GM19395 (cell line): Measurements from ENCODE around the gene ATP1B2.
"Not testable (repeated sequence)": the region's sequence is repeated elsewhere in the genome, so short reads cannot be mapped to it uniquely, and the experiment has no call there.

ENCODE experiments used
- ATAC-seq: cut with Tn5 transposase; IDR thresholded peaks from one replicate; pipeline ENCODE4 v1.9.1; 2021; ENCODE audit warnings: mild to moderate bottlenecking, moderate library complexity; ENCODE audit not compliant: unreplicated experiment

Gene ATP1B2

GRCh38 chr17:7650509-7651096, at the start of gene ATP1B2:
Gene ATP1B2 (plus strand): TSS chr17:7650926. CDS start chr17:7651519, 593 bp downstream.
- no peak for ATAC-seq

GRCh38 chr17:7606280-7606679, 44.4 kb upstream of the ATP1B2 start:
- ATAC-seq = no peak

DNA sequence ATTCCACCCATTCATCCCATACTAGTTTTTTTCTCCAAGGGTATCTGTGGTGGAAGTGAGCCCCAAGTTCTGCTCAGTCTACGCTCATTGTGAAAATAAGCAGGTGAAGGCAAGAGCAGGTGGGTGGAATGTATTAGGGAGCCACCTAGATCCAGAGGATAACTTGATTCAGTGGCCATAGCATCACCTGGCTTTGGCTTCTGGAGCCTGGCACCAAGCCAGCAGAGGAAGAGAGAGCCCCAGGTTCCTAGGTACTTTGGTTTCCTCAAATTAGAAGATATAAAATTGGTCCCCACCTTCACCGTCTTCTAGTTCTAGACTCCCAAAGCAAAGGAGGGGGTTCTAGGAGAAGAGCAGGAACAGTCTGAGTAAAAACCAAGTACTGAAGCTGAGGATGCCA, 40.1 kb upstream of the ATP1B2 start:
- no peak for ATAC-seq

DNA sequence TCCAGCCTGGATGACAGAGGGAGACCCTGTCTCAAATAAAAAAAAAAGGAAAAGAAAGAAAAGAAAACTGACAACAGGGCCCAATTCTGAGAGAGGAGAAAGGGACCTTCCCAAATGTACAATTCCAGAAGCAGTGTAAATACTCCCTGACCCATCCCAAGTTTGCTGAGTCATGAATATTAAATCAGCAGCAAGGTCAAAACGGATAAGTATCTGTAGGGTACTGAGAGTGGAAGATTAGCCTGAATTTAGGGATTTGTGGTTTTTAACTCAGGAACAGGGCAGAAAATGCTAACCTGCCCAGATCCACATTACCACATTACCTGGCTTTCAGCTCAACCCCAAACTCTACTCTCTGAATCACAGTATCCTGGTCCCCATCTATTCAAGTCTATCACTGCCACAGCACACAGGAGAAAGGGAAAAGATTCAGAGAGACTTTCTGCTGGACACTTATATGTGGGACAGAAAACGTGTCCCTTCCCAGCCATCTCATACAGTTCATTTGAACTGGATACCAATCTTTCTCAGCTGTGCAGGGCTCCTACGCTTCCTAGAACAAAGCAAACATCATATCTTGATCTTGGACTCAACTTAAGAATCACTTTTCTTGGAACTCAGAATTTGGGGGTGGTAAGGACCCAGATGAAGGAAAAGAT, 39.0 kb upstream of the ATP1B2 start:
- ATAC-seq = no peak

- ATAC-seq = no peak
Observed at GRCh38 chr17:7612294-7612640, 38.5 kb upstream of the ATP1B2 start.

DNA sequence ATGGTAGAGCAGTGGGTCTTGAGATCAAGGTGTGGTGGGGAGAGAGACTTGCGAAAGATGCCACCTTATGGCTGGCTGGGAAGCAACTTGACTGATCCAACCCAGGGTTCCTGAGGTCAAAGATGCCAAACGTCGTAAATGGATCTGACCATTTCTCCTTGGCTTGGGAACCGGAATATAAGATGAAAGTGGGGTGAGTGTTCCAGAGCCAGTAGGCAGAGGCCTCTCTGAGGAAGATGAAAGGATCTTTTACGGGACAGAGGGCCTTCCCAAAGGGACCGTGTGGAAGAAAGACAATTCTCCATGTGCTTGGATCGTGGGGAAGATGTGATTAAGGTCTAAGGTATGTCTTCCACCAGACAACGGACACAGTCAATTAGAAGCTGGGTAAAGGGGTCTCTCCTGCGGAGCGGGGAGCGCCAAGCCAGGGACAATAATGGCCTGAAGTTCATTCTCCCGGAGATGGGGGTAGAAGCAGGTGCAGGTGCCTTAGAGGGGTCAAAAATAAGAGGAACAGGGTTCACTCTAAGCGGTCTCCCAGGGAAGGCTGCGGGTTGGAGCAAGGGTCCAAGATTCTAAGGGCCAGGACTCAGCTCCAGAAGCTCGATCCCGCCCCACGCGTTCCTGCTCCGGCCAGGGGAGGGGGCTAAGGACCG, 36.8 kb upstream of the ATP1B2 start:
- no peak for ATAC-seq

DNA sequence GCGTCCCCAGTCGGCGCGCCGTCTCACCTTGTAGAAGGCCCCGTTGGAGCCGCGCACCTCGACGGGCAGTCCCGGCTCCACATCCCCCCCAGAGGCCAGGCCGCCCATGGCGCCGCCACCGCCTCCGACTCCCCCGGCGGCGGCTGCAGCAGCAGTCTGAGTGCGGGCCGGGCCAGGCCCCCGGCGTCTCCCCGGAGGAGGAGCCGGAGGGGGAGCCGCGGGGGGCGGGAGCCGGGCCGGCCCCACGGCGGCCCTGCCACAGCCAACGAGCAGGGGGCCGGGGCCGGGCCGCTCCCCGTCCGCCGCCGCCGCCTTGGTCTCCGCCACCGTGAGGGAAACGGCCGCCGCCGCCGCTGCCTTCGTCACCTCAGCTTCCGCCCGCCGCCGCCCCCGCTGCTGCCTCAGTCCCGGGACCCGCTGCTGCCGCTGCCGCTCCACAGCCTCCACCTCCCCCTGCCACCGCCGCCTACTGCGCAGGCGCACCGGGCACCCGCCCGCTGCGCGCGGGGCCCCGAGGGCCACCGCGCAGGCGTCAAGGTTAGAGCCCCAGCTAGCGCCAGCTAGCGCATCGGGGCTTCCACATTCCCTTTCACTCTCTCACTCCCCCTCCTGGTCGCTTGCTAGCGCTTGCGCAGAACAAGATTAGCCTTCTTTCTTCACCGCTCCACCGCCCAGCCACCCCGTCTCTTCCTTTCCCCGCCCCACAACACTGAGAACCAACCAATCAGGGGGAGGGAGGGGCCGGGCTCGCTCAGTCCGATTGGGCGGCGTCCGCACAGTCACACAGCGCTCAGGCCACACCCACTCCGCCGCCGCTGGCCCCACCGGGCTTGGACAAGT, 36.1 kb upstream of the ATP1B2 start, which contains the start of gene FXR2:
FXR2 (minus strand) TSS at position 473 of the 840 bp plus-strand sequence; CDS start at position 108, 365 bp downstream.
- ATAC-seq = peak; percentile 81

DNA sequence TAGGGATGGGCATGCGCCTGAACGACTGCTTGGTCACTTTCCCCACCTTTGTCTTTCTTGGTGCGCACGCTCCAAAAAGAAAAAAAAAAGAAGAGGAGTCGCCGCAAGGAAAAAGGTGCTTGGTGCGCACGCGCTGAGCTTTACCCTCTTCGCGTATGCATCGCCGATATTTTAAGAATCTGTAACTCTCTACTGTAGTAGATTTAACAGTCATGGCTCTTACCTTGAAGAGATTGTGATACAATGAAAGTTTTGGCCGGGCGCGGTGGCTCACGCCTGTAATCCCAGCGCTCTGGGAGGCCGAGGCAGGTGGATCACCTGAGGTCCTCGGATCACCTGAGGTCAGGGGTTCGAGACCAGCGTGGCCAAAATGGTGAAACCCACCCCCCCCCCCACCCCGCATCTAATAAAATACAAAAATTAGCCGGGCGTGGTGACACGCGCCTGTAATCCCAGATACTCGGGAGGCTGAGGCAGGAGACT, 35.4 kb upstream of the ATP1B2 start:
- no peak for ATAC-seq

DNA sequence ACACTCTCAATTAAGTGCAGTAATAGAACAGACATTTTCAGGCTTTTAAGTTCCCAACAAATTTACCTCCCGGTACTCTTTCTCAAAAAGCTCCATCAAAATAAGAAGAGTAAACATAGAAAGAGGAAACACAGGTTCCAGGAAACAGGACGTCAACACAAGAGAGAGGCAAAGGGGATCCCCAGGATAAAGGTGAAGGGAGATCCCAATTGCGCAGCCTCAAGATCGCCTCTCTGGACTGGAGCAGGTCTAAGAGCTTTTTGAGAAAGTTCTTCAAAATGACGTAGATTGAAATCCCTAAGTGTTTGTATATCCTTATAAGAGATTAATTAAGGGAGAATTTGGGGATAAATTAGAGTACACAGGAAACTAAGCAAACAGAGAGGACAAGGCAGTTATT, 32.1 kb upstream of the ATP1B2 start:
- ATAC-seq = no peak

DNA sequence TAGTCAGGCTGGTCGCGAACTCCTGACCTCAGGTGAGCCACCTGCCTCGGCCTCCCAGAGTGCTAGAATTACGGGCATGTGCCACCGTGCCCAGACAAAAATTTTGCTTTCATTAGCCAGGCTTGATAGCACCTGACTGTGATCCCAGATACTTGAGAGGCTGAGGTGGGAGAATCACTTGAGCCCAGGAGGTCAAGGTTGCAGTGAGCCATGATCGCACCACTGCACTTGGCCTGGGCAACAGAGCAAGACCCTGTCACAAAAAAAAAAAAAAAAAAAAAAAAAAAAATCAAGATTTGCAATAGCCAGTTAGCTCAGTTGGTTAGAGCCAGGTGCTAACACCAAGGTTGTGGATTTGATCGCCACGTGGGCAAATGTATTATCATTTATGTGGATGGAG, 29.9 kb upstream of the ATP1B2 start:
- ATAC-seq = no peak

DNA sequence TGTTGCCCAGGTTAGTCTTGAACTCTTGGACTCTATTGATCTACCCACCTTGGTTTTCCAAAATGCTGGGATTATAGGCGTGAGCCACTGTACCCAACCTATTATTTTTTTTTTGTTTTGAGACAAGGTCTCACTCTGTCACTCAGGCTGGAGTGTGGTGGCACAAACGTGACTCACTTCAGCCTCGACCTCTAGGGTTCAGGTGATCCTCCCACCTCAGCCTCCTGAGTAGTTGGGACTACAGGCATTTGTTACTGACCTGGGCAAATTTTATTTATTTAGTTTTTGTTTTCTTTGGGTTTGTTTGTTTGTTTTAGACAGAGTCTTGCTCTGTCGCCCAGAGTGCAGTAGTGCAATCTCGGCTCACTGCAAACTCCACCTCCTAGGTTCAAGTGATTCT, 27.1 kb upstream of the ATP1B2 start:
- no peak for ATAC-seq

DNA sequence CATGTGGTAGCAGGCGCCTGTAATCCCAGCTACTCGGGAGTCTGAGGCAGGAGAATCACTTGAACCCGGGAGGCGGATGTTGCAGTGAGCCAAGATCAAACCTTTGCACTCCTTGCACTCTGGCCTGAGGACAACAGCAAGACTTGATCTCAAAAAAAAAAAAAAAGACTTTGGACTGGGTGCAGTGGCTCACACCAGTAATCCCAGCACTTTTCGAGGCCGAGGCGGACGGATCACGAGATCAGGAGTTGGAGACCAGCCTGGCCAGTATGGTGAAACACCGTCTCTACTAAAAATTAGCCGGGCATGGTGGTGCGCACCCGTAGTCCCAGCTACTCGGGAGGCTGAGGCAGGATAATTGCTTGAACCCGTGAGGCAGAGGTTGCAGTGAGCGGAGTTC, 25.0 kb upstream of the ATP1B2 start:
- not testable (repeated sequence) for ATAC-seq

DNA sequence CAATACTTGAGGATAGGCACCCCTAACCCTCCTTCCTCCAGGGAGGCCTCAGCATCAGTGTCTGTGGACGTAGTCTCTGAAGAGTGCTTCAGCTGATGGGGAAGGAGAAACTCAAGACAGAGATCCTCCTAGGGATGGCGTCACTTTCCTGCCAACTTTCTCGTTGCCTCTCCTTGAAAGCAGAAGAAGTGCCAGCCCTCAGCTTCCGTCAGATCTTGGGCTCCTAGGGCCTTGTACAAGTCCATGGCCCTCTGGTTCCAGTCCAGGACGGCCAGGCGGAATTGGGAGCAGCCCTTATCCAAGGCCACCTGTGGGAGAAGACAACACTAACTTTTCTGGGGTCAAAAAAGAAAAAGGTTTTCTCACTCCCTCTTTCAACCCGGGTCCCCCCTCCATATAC, 24.4 kb upstream of the ATP1B2 start:
- ATAC-seq = no peak

DNA sequence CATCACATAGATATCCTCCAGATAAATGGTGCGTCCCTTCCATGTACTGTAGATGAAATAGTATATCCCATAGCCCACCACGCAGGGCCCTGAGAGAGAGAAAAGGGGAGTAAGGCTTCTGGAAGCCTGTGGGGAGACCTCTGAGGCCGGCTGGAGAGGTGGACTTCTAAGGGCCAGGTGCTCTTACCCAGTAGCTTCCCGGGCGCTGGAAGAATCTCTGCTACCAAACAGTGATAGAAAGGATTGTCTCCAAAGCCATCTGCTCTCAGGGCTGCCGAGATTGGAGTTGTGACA, 23.8 kb upstream of the ATP1B2 start:
- ATAC-seq = no peak

GRCh38 chr17:7627250-7628121, 23.2 kb upstream of the ATP1B2 start, which contains the start of gene SAT2:
Gene SAT2 (minus strand): TSS chr17:7627821. CDS start chr17:7627635, 186 bp downstream.
- ATAC-seq = peak; percentile 87

GRCh38 chr17:7629939-7630571, 20.7 kb upstream of the ATP1B2 start, which contains the start of gene SHBG:
Gene SHBG (plus strand): TSS chr17:7630135. CDS start chr17:7630173, 38 bp downstream.
- no peak for ATAC-seq

GRCh38 chr17:7631398-7632380, 19.0 kb upstream of the ATP1B2 start:
- ATAC-seq = no peak

GRCh38 chr17:7632492-7632894, 18.2 kb upstream of the ATP1B2 start:
- ATAC-seq = no peak

- ATAC-seq = no peak
Observed at GRCh38 chr17:7633093-7633492, 17.6 kb upstream of the ATP1B2 start.
